GM08714 (cell line): ENCODE data around the gene RBBP9.

Source experiments
- H3K4me3 ChIP-seq: fragments of 200-500 bp; sonication (Bioruptor generic); 2 replicates; pipeline ENCODE4 v1.5.1; 2014; ENCODE audit warnings: mild to moderate bottlenecking, low read length, inconsistent platforms
- ZNF274 ChIP-seq: IDR thresholded peaks from 2 replicates; pipeline ENCODE4 v1.6.1; 2012; ENCODE audit warnings: mild to moderate bottlenecking, low read depth, low read length

The RBBP9 gene

DNA sequence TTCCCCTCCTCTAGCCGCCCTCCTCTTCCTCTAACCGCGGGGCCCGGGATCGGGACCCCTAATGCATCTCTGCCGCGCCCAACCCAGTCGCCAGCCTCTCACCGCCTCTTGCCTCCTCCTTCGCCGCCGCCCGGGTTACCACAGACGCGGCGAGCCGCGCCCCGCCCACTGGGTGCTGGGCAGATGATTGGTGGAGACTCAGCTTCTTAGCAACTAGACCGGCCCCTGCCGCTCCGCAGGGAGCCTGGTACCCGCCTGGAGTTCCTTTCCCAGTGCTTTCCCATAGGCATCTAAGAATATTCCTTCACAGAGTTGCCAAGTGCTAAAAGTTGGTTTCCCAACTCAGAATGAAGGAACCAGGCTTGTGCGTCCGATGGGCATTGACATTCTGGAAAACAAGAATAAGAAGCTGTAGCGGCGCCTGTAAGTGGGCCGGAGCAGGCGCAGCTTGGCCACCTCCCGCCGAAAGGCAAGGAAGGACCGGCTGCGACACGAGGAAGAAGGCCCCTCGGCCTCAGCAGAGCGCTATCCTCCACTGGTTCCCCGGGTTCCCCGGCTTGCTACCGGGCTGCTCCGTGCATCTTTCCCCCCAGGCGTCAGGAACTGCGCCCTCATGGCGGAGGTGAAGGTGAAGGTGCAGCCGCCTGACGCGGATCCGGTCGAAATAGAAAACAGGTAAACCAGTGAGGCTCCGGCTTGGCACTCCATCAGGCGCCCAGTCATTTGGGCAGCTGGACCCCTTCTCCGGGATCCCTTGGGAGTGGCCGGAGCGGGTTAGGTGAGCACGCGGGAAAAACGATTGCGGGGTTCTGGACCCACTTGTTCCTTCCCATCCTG, 29.9 kb downstream of the RBBP9 start, which contains the start of the genes DZANK1 and POLR3F:
TSS of gene DZANK1 (minus strand) at position 137 of the 837 bp plus-strand sequence. CDS start 1,672 bp downstream, outside the sequence.
TSS of gene POLR3F (plus strand) at position 497 of the 837 bp plus-strand sequence. CDS start at position 614, 117 bp downstream.
- TF ChIP-seq ZNF274, result no peak

GRCh38 chr20:18466574-18466893, 30.5 kb downstream of the RBBP9 start:
- peak overlapping the region; percentile 95 for H3K4me3 ChIP-seq
- TF ChIP-seq ZNF274, result no peak

More for the DNA sequence above, 29.9 kb downstream of the RBBP9 start, which contains the start of the genes DZANK1 and POLR3F:
- peak within 1 kb of the TSS; percentile 95 for H3K4me3 ChIP-seq

- H3K4me3 ChIP-seq, result peak overlapping the region; percentile 35; the same call in 1 of the 2 replicates
- TF ChIP-seq ZNF274, result no peak
Measured at GRCh38 chr20:18465536-18466200, 31.4 kb downstream of the RBBP9 start.

GRCh38 chr20:18456600-18456999, 40.4 kb downstream of the RBBP9 start:
- TF ChIP-seq ZNF274, result no peak
- H3K4me3 ChIP-seq, result no peak overlapping the region

GRCh38 chr20:18443886-18444285, 53.1 kb downstream of the RBBP9 start:
- TF ChIP-seq ZNF274, result no peak
- no peak overlapping the region for H3K4me3 ChIP-seq

DNA sequence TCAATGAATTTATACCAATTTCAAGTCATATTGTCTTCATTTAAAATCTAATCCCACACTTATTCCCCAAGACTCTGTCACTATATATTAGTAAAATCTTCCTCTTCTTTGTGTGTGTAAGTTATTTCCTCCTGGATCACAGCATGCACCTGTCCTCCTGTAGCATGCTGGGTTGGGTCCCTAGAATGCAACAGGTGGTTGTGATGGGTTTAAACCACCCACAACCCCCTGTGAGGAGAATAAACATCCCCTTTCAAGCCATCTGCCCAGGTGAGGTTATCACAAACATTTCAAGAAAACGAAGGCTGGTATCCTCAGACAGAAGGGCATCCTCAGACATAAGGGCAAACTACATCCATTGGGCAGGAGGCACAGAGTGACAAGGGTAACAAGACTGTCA, 56.6 kb downstream of the RBBP9 start:
- no peak overlapping the region for H3K4me3 ChIP-seq
- TF ChIP-seq ZNF274, result no peak

DNA sequence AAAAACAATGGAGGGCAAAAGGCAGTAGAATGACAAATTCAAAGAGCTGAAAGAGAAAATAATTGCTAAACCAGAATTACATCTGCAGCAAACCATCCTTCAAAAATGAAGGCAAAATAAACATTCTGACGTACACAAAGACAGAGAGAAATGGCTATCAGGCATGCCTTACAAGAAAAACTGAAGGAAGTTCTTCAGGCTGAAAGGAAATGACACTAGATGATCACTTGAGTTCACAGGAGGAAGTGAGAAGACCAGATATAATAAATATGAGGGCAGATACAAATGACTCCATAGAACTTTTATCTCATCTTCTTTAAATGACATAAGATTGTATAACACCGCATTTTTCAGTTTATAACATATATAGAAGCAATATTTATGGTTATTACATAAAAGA, 60.2 kb downstream of the RBBP9 start:
- no peak for TF ChIP-seq ZNF274
- H3K4me3 ChIP-seq, result no peak overlapping the region
